Stimulated activated CD8-positive, alpha-beta memory T cell treated with anti-CD3 and anti-CD28 coated beads, Interleukin-2, amount 100 ng/mL, for 1 hour (primary cell): Measurements from ENCODE around the gene VAT1L.
A peak's percentile ranks its signal among the peaks of the same experiment; 100 is the strongest.

Source experiments
- DNase-seq, 2 donors: peaks; one replicate each; pipeline ENCODE4 v3.0.0-alpha.2; 2020; ENCODE audit warnings: low read depth in 2 of 2

VAT1L gene

DNA sequence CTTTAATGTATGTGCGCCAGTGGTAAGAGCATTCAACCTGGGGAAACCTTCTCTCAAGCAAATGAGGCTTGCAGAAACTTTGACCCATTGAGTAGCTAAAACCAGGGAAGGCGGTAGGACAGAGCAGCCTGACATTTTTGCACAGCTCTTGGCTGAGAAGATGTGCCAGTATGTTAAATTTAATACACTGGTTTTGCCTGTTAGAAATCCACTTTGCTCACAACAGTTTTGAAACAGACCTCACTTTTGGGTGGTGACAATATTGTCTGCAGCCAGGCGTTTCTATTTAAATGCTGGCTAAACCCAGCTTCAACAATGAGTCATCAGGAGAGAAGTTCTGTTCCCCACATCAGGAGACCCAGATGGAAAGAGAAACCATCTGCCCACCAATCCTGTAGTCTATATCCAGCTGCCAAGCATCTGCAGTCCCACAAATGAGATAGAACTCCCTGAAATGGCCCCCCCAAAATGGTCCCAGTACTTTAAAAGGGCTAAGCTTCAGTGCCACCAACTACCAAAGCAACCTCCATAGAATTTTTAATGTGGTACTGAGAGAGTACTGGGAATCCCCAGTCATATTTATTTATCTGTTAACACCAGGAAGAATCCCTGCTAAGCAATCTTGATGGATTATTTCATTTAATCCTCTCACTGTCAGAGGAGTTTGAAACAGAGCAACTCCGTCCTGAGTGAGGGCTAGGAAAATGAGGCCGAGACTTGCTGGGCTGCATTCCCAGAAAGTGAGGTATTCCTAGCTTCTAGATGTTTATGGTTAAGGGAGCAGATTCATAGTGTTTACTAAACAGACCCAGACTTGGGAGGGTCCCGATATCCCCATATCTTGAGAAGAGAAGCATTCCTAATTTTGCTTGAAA, 205.0 kb downstream of the VAT1L start:
- DNase-seq, result no peak

DNA sequence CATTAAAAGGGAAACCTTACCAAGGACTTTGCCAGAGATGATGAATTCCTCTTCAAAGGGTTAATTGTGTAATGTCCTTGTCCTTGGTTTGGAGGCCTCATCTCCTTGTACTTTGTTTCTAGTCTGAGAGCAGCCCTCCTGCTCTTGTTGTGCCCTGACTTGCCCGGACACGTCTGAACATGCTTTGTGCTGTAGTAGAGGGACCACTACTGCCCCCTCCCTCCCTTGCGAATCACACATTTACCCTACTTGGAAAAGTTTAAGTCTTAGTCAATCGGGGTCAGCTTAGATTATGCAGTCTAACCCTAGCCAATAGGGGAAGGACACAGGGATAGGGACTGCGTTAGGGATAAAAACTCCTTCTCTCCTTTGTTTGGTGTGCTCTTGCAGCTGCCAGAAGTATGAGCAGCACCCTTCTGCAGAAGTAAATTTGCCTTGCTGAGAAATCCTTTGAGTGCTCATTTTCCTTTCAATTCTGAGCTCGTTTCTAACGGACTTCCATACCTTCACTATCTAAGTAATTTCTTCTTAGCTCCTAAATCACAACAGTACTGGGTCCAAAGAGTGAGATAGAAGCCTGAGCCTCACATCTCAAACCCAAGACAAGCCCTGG, 207.6 kb downstream of the VAT1L start:
- no peak for DNase-seq

DNA sequence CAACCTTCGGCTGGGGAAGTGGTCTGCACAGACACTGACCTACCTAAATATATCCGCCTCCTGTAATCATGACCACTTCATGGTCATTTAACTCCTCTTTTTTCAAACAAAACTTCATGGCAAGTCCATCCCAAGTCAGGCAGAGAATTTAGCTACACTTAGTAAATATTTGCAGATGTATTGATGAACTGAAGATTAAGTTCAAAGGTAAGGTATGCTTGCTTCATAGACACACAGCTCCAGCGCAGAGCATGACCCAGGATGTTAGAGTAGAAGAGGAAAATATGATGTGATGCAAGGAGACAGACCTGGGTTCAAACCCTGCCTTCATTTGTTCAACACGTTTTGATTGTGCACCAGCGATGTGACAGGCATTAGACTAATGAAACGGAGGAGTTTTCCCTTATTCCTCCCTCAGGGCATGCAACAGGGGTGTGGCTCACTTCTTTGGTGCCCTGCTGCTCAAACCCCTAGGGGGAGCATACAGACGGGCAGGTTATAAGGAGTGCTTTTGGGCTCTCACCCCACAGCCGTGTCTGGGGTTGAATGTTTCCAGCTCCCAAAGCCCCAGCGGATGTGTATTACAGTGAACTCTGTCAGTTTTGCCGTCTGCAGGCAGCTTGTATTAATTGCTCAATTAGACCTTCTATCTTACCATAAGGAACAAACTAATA, 210.1 kb downstream of the VAT1L start:
- DNase-seq, result no peak

DNA sequence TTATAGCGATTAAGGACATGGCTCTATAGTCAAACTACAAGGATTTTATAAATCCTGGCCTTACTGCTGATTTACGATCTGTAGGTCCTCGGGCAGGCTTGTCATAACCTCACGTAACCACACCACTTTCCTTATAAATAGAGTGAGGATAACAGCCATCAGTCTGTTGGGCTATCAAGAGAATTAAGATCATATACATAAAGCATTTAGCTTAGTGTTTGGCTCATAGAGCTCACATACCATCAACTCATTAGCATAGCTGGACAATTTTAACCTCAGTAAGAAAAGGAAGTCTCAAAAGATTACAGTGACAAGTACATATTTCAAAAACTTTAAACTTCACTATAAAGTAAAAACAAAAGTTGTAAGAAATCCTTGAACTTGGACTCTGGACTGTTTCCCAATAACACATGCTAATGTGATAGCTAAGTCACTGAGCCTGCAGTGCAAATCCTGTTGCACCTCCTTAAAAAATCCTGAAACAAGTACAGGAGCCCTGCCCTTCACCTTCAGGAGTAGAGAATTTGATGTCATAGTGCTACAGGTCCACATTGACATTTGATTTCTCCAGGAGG, 213.2 kb downstream of the VAT1L start:
- DNase-seq, result no peak

DNA sequence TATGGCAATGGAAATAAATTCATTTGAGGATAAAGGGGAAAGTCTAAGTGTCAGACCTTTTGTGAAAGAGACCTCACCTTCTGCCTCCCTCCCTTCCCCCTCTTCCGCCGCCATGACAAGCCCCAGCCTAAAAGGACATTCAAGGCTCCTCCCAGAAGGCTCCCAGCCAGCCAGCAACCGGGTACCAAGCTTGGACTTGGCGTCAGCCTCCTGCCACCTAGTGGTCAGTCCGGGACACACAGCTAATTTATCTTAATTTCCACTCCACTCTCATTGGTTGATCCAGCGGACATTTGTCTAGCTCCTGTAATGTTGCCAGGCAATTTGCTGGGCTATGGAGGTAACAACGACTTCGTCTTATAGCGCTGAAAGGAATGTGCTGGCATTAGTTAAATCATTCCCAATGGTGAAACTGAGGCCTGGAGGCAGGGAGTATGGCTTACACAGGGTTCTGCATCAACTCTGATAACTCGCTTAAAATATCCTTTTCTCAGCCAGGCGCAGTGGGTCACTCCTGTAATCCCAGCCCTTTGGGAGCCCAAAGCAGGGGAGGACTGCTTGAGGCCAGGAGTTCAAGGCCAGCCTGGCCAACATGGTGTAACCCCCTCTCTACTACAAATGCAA, 214.7 kb downstream of the VAT1L start:
- peak; percentile 4 to 22 for DNase-seq

DNA sequence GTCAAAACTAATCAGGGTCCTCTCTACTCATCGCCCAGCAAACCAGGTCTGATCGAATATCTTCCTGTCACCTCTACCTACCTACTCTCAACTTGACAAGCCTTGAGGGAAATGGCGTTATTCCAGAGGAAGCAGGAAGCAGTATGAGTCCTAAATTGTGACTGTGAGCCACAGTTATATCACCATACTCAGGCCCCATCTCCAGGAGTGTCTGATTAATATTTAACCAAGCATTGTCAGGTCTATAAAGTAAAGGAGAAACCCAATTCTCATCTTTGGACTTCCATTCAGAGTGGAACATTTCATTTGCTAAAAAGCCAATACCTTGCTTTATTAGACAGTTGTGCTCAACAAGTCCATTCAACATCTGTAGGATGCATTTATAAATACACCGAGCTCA, 216.2 kb downstream of the VAT1L start:
- DNase-seq, result no peak

DNA sequence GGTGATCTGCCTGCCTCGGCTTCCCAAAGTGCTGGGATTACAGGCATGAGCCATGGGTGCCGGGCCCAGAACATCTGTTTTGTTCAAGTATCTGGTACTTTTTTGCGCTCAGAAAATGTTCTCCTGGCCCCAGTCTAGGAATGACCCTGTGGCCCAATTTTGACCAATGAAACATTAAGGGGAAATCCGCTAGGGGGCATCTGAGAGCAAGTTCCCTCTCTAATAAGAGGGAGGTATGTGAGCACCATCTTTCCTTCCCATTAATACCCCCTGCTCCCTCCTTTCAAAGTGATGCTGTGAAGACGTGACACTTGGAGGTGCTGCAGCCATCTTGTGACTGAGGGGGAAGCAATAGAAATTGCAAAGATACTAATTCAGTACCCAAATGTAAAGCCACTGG, 217.5 kb downstream of the VAT1L start:
- DNase-seq, result no peak

DNA sequence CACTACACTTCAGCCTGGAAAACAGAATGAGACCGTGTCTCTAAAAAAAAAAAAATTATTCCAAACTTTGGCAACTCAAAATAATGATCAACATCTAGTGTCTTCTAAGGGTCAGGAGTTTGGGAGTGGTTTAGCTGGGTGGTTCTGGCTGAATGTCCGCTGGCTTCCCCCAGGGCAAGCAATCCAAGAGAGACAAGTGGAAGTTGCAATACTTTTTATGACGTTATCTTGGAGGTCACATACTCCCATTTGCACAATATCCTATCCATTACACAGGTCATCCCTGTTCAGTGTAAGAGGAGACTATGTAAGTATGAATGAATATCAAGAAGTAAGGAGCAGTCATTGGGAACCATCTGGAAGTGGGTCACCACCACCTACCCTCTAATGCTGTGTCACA, 218.8 kb downstream of the VAT1L start:
- no peak for DNase-seq

DNA sequence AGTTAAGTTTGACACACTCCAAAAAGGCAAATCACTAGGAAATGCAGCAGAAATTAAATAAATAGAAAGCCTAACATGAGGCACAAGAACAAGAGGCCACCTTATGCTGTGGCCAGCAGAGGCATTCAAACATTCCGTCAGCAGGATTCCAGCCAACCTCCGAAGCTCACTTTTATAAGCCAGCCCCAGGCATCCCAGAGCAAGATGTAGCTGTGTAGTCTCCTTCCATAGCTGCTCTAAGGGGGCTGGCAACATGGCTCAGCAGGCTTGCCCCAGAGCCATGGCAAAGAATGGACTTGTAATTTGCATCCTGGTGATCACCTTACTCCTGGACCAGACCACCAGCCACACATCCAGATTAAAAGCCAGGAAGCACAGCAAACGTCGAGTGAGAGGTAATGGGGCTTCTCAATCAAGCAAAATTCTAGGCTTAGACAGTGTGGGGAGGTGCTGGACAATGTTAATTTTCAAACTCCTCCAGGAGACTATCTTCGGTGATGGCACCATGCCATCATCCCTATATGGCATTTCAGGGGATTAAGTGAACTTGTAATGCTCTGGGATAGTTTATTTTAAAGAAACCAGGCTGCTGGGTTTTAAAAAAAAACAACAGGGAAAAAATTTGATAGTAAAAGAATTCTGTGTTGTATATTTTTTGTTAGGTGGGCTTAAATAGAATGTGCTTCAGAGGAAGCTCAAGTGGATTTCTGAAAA, 234.1 kb downstream of the VAT1L start, which contains the start of gene CLEC3A:
Gene CLEC3A (plus strand): TSS at position 202 of the 714 bp plus-strand sequence. CDS start 79 bp downstream, at position 281.
- no peak for DNase-seq

DNA sequence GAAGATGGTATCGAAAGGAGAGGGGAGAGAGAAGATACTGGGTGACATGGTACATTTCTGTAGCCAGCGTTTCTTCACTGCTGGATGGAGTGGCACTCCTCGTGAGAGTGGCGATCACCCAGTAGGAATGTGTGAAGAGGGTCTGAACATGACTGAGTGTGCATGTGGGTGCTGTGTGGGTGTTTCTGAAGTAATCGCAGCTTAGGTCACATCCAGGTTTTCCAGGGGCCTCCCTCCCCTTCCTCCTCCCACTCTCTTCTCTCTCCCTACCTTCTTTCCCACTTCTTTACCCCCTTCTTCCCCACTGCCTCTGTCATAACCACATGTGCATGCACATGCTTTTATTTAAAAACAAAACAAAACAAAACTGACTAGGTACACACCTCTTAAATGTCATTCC, 235.8 kb downstream of the VAT1L start:
- no peak for DNase-seq

DNA sequence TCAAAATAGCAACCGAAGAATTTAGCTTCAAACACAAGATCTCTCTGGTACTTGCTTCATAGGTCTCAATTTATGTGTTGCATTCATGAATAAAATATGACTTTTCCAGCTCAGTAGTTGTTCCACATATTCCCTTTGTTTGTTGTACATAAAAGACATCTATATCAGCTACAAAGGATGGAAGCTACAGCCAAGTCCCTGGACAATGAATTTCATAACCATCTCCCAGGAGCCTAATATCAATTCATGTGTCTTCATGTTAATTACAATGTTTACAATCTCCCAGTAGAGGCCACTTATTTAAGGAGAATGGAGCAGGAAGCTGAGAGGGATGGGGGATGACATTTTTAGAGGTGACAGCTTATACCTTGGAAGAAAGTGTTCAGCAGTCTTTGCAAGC, 237.3 kb downstream of the VAT1L start:
- no peak for DNase-seq

DNA sequence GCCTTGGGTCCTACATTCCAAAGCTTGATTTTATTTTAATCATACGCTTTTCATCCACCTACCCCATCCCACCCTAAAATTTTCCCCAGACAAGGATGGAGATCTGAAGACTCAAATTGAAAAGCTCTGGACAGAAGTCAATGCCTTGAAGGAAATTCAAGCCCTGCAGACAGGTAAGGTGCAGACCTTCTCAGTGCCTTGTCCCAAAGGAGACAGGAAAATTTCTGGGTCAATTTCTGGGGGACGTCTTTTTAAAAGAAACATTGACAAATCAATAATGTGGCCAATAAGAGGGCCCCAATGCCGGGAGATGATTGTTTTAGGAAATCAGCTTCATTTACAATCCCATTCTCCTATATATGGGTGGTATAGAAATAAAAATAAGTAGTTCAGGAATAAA, 239.7 kb downstream of the VAT1L start:
- DNase-seq, result no peak
